HG03066 (cell line): Measurements from ENCODE around the gene SLC44A1.

Experiments used
- ATAC-seq: cut with Tn5 transposase; IDR thresholded peaks from one replicate; pipeline ENCODE4 v1.9.1; 2021; ENCODE audit warnings: low read depth; ENCODE audit not compliant: unreplicated experiment

SLC44A1 gene

DNA sequence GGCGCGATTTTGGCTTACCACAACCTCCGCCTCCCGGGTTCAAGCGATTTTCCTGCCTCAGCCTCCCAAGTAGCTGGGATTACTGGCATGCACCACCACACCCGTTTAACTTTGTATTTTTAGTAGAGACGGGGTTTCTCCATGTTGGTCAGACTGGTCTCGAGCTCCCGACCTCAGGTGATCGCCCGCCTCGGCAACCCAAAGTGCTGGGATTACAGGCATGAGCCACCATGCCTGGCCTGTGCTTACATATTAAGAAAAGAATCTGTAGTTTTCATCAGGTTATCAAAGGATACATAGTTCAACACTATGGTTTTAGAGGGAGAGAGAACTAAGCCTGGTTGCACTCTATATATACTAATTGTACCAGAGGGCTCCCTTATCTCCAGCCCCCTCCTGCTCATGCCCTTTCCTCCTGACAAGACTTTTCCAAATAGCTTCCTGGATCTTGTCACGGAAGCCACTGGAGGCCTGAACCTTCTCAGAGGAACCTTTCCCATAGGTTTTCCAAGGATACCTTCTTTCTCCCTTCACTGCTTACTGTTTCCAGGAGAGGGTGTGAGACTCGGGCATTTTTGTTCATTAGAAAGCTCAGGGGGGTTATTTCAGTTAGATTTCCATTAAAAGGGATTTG, 53.1 kb downstream of the SLC44A1 start:
- ATAC-seq = no peak

- ATAC-seq = no peak
Observed at GRCh38 chr9:105299190-105299854, 54.9 kb downstream of the SLC44A1 start.

- ATAC-seq = no peak
Observed at GRCh38 chr9:105302728-105303127, 58.3 kb downstream of the SLC44A1 start.

DNA sequence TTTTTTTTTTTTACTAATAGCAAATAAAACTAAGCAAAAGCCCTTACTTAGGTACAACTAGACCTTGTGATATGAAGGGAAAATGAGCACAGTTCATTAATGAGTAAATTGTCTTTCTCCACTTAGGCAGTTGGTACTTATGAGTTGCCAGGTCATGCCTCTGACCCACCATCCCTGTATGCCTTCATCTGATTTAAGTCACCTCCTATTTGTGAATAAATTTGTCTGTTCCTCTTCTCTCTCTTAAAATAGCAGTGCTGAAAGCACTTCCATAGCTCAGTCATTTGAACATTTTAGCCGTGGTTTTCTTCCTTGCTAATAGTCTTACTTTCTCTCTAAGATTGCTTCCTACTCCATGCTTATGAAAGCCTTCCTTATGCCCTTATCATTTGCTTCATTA, 61.4 kb downstream of the SLC44A1 start:
- ATAC-seq = no peak

- ATAC-seq = peak; percentile 45
Observed at GRCh38 chr9:105306351-105307140, 62.1 kb downstream of the SLC44A1 start.

GRCh38 chr9:105307591-105308130, 63.2 kb downstream of the SLC44A1 start:
- no peak for ATAC-seq

DNA sequence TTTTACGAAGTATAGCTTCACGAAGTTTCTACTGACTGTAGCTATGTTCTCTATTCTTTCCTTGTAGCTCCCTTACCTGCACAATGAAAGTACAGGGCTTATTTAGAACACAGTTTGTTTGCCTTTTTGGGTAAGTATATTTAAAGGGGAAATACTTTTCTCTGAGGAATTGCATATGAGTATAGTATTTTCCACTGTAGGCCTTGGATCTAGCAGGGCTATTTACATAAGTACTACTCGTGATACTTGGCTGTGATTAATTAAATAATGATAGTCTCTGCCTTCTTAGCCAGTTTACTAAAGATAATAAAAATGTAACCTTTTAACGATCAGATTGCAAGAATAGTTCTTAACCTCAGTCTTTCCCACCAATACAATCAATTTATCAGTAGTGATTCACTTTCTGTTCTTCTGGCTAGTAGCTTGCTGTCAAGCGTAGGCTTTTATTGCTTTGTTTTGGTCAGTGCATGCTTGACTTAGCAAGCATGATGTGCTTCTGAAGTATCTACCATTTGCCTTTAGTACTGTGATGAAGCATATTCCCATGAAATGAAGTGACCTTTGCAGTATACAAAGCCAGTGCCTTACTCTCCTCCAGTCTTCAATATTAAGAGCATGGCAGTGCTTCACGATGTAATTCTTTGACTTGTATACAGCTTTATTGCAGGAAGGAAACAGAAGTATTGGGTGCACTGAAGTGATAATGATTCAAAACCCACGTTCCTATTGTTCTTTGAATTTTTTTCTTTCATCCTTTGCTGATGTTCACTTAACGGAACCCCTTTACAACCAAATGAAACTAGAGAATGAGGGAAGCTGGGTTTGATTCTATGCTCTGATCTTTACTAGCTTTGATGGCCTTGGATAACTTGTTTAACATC, 64.2 kb downstream of the SLC44A1 start:
- ATAC-seq = no peak

DNA sequence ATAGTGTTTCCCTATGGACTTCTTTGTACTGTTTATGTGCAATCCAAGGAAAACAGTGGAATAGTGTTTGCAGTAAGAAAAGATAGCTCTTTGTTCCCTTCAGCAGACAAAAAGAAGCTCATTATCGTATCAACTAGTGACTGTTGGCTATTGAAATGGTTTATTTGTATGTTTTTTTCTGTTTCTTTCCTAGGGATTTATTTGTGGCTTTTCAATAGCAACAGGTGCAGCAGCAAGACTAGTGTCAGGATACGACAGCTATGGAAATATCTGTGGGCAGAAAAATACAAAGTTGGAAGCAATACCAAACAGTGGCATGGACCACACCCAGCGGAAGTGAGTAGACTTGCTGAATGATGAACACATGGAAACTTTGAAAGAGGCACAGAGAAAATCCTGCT, 65.1 kb downstream of the SLC44A1 start:
- ATAC-seq = no peak

DNA sequence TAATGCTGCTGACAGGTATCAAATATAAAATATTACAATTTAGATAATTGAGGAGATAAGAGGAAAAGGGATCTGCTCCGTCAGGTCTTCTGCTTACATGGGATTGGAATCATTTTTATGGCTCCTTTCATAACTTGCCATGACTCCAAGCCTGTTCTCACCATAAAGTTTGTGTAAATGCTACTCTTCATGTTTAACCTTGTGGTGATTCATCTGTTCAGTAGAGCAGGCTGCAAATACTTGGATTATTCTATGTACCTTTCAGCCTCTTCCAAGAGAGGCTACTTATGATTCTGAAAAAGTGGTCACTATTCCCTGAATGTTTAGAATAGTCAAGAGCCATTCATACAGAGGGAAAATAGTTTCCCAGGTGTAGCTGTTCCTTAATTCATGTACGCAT, 66.9 kb downstream of the SLC44A1 start:
- ATAC-seq = no peak

- peak; percentile 63 for ATAC-seq
Observed at GRCh38 chr9:105313238-105313637, 68.8 kb downstream of the SLC44A1 start.

- no peak for ATAC-seq
Observed at GRCh38 chr9:105316703-105317102, 72.3 kb downstream of the SLC44A1 start.

DNA sequence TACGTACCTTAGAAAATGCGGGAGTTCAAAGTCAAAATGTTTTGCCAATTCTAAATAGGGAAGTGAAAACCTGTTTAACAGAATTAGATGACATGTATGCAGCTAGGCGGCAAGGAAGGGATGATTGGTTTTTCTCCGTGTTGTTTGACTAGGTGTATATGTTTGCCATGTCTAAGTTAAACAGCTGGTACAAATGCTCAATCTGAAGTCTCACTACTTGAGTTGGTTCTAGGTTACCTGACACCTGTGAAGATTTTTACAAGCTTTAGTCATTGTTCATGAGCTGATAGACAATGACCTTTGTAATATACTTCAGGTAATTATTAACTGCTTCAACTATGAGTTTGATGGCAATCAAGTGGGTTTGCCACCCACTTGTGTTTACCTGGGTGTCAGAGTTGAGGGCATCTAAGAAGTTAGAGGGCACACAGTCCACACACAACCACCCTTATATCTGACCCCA, 74.3 kb downstream of the SLC44A1 start:
- peak; percentile 54 for ATAC-seq

- no peak for ATAC-seq
Observed at GRCh38 chr9:105319202-105319813, 74.9 kb downstream of the SLC44A1 start.

GRCh38 chr9:105320568-105320967, 76.1 kb downstream of the SLC44A1 start:
- peak; percentile 82 for ATAC-seq

DNA sequence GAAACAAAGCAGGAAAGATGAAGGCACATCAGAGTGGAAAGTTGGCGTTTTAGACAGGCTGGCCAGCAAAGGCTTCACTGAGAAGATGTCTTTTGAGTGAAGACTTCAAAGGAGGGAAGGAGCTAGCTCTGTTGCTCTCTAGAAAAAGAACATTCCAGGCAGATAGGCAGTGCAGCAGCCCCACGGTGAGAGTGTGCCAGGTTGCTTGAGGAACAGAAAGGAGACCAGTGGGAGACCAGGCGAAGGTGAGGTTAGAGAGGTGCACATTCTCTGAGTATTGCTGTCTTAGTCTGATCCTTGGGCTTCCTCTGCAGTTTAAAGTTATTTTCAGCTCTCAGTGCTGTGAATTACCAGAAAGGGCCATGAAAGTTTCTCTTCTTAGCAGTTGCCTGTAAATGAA, 83.8 kb downstream of the SLC44A1 start:
- ATAC-seq = no peak

DNA sequence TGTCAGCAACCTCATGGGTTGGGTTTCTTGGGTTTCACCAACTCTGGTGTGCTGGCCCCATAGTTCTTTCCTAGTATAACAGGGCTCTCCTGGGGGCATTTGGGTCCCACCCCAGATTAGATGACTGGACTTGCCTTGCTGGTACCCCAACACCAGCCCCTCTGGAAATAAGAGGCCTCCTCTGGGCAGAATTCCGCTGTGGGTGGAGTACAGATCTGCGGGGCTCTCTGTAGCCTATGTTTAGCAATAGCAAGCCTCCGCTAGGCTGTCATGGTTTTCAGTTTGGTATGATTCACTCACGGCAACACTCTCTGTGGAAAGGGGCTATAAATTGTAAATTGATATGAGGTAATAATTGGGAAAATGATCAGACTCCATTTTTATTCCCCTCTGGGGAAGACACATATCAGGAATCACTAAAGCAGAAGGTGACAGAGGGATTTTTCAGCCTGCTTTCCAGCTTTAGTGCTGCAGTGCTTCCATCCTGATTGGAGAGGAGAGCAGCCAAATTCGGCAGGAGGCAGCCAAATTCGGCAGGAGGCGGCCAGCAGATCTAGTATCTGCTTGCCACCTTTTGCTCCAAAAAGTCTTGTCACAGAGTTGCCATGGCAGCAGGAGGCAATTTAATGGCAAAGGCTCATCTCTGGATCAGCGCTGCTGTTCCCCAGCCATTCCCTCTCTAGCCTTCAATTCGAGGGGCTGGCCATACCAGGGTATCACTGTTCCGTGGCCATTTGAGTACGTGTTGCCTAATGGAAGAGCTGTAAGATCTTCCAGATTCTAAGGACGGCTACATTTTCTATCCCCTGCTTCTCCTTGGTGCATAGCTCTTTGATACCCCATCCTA, 84.6 kb downstream of the SLC44A1 start:
- no peak for ATAC-seq

GRCh38 chr9:105329719-105330062, 85.2 kb downstream of the SLC44A1 start:
- no peak for ATAC-seq

DNA sequence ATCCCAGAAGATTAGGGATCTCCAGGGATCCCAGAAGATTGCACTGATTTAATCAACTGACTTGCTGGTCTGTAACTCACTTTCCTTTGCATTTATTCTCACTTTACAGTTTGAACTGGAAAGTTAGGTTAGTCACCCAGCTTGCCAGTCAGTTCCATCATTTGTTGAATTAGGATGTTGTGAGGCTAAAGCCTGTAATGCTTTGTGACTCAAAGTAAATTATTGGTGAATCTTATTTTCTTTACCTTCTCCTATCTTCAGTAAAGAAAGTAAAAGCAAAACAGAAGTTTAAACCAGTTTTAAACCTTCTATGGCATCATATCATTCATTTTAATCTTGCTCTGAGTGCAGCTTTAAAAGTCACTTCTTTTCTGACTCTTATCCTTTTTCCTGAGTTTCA, 85.8 kb downstream of the SLC44A1 start:
- ATAC-seq = no peak

DNA sequence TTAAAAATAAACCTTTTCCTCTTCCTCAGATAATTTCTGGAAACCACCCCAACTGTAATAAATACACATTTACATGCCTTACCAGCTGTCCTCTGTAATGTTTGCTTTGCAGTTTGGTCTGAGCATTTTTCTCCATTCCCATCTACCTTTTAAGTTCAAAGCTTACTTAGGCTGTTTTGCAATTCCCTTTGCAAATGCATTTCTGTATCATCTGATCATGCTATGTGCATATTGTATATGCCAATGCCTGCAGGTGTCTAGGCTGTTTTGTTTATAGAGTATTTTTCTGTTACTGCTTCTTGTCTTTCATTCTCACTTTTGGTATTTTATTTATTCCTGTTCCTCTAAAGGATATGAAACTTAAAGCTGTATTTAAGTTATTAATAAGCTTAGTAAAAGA, 86.3 kb downstream of the SLC44A1 start:
- peak; percentile 63 for ATAC-seq
